ENCODE data around the gene EXOC8.

GRCh38 chr1:231311720-231312431 is 25.8 kb downstream of the EXOC8 start:
- no peak for TF ChIP-seq CTCF (IDR thresholded peaks at IDR 0.05)
- no peak for TF ChIP-seq ZNF121 (CRISPR knock-in tag; IDR thresholded peaks at IDR 0.05)
- TF ChIP-seq ZBTB21 (CRISPR knock-in tag; IDR thresholded peaks at IDR 0.05; ENCODE audit: borderline replicate concordance) = no peak
- TF ChIP-seq, protein P1, sequence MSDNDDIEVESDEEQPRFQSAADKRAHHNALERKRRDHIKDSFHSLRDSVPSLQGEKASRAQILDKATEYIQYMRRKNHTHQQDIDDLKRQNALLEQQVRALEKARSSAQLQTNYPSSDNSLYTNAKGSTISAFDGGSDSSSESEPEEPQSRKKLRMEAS (CRISPR knock-in tag; IDR thresholded peaks at IDR 0.05) = no peak
- TF ChIP-seq SP1 (CRISPR knock-in tag; conservative IDR thresholded peaks at IDR 0.05) = no peak

Measured in WTC11 (cell line).